Gastrocnemius medialis (tissue), 4 donors: ENCODE measurements around the gene CNGB1. TPM values are rescaled to one million over a fixed set of nuclear protein-coding genes. Genes with fewer than 3 reads are reported as not detected.

Experiments used
- ATAC-seq, 2 donors: fragments of 150-250 bp; one replicate each; pipeline ENCODE4 v1.9.1; 2016
- DNase-seq, 2 donors: peaks; one replicate each; pipeline ENCODE4 v3.0.0-alpha.2; 2019
- H3K27ac ChIP-seq, 4 donors: fragments of 200-600 bp; sonication (generic); 1 replicate in 1 of 4; 2 replicates in 3 of 4; pipeline ENCODE4 v1.5.1; 2016 to 2018; ENCODE audit warnings: mild to moderate bottlenecking in 2 of 4, moderate library complexity in 1 of 4
- H3K27me3 ChIP-seq, 3 donors: fragments of 200-600 bp; sonication (generic) in 2 of 3; 1 replicate in 1 of 3; 2 replicates in 2 of 3; pipeline versions ENCODE4 v1.5.1 to v1.6.0; 2016 to 2019; ENCODE audit warnings: mild to moderate bottlenecking in 1 of 3, moderate library complexity in 1 of 3
- H3K36me3 ChIP-seq, 2 donors: fragments of 200-600 bp; sonication (generic) in 1 of 2; one replicate each; pipeline ENCODE4 v1.5.1; 2017 to 2018
- H3K4me1 ChIP-seq, 2 donors: fragments of 200-600 bp; sonication (generic) in 1 of 2; one replicate each; pipeline ENCODE4 v1.5.1; 2016 to 2017; ENCODE audit warnings: mild to moderate bottlenecking in 2 of 2
- H3K4me3 ChIP-seq, 4 donors: fragments of 200-600 bp; sonication (generic) in 3 of 4; 1 replicate in 1 of 4; 2 replicates in 3 of 4; pipeline ENCODE4 v1.5.1; 2016 to 2019; ENCODE audit warnings: mild to moderate bottlenecking in 2 of 4
- H3K9me3 ChIP-seq, 3 donors: fragments of 200-600 bp; sonication (generic) in 2 of 3; 1 replicate in 1 of 3; 2 replicates in 2 of 3; pipeline ENCODE4 v1.5.1; 2016 to 2019
- CTCF ChIP-seq, 5 experiments: fragments of 450-650 bp in 3 of 5; fragments of 200-600 bp in 2 of 5; sonication (generic) in 2 of 5; IDR thresholded peaks in 4 of 5; conservative IDR thresholded peaks in 1 of 5; 1 replicate in 4 of 5; 2 replicates in 1 of 5; pipeline ENCODE4 v1.5.1; 2016 to 2019; ENCODE audit warnings: antibody characterized with exemption in 5 of 5, mild to moderate bottlenecking in 3 of 5, moderate library complexity in 3 of 5
- POLR2A ChIP-seq, 2 donors: fragments of 450-650 bp; IDR thresholded peaks; one replicate each; pipeline ENCODE4 v1.6.1; 2017; ENCODE audit warnings: antibody characterized with exemption in 2 of 2, mild to moderate bottlenecking in 2 of 2, moderate library complexity in 2 of 2
- in situ Hi-C, 4 donors: fragments of 200-750 bp; cut with MboI; loops; one replicate each; pipeline versions ENCODE4 v1.15.0 to v1.8.0; 2017; ENCODE audit warnings: low sequenced_read_pairs in 4 of 4
- intact Hi-C: fragments of 100-400 bp; cut with DNase I; formaldehyde crosslinking; loops from one replicate; pipeline ENCODE4 v1.15.1; 2023; ENCODE audit warnings: low total_unique reads
- total RNA-seq, 4 donors: library from RNA; depleted of rRNA; stranded (reverse); fragments of >200 nt; gene quantifications; one replicate each; pipeline versions ENCODE4 v1.1.0 to v1.2.3, GENCODE V29; 2016

CNGB1 gene
- total RNA-seq, 4 donors from 2014 or later = not detected

- no peak overlapping the region for H3K4me3 ChIP-seq
- H3K36me3 ChIP-seq = no peaks in the 10 kb centered on the region
- H3K27me3 ChIP-seq = peaks cover 0 to 5% (median 0%) of the 10 kb centered on the region in 3 donors
- ATAC-seq = no peak
- in situ Hi-C loops = no loop called here
- H3K27ac ChIP-seq = no peak overlapping the region
- H3K4me1 ChIP-seq = no peaks in the 10 kb centered on the region
- TF ChIP-seq CTCF (IDR thresholded peaks at IDR 0.05 in 4 of 5, conservative IDR thresholded peaks at IDR 0.05 in 1 of 5) = no peak
- no peak for TF ChIP-seq POLR2A (IDR thresholded peaks at IDR 0.05)
- no peaks in the 10 kb centered on the region for H3K9me3 ChIP-seq
- intact Hi-C loops = no loop called here
- no peak for DNase-seq
These were observed 22.9 kb downstream of the CNGB1 start for GRCh38 chr16:57948027-57948426.

- H3K27me3 ChIP-seq = peaks cover 0 to 5% (median 0%) of the 10 kb centered on the region in 3 donors
- TF ChIP-seq POLR2A (IDR thresholded peaks at IDR 0.05) (no peak), CTCF (IDR thresholded peaks at IDR 0.05 in 4 of 5, conservative IDR thresholded peaks at IDR 0.05 in 1 of 5) (no peak)
- H3K4me1 ChIP-seq = no peaks in the 10 kb centered on the region
- no peaks in the 10 kb centered on the region for H3K36me3 ChIP-seq
- DNase-seq = no peak
- no peak for ATAC-seq
- H3K4me3 ChIP-seq = no peak overlapping the region
- intact Hi-C loops = no loop called here
- H3K27ac ChIP-seq = no peak overlapping the region
- in situ Hi-C loops = no loop called here
- H3K9me3 ChIP-seq = no peaks in the 10 kb centered on the region
These were observed 23.7 kb downstream of the CNGB1 start for GRCh38 chr16:57947261-57947660.

GRCh38 chr16:57946181-57946801 lies 24.6 kb downstream of the CNGB1 start:
- Histone ChIP-seq H3K36me3 (no peaks in the 10 kb centered on the region), H3K4me3 (no peak overlapping the region), H3K27me3 (peaks cover 0 to 5% (median 0%) of the 10 kb centered on the region in 3 donors), H3K4me1 (no peaks in the 10 kb centered on the region), H3K9me3 (no peaks in the 10 kb centered on the region), H3K27ac (no peak overlapping the region)
- TF ChIP-seq CTCF (IDR thresholded peaks at IDR 0.05 in 4 of 5, conservative IDR thresholded peaks at IDR 0.05 in 1 of 5) (no peak), POLR2A (IDR thresholded peaks at IDR 0.05) (no peak)
- DNase-seq (no peak), ATAC-seq (no peak)
- in situ Hi-C loops = no loop called here
- intact Hi-C loops = no loop called here

- Histone ChIP-seq H3K36me3 (no peaks in the 10 kb centered on the region), H3K4me1 (no peaks in the 10 kb centered on the region), H3K9me3 (no peaks in the 10 kb centered on the region), H3K27ac (no peak overlapping the region), H3K4me3 (no peak overlapping the region), H3K27me3 (peaks cover 0 to 5% (median 0%) of the 10 kb centered on the region in 3 donors)
- in situ Hi-C loops = no loop called here
- no peak for DNase-seq
- TF ChIP-seq POLR2A (IDR thresholded peaks at IDR 0.05) (no peak), CTCF (IDR thresholded peaks at IDR 0.05 in 4 of 5, conservative IDR thresholded peaks at IDR 0.05 in 1 of 5) (no peak)
- no peak for ATAC-seq
- intact Hi-C loops = no loop called here
These were observed 25.2 kb downstream of the CNGB1 start for GRCh38 chr16:57945740-57946138.
